Neural cell (in vitro differentiated cells): Measurements from ENCODE around the gene ZNF182. TPM values are rescaled to one million over a fixed set of nuclear protein-coding genes. Genes with fewer than 3 reads are reported as not detected.
A peak's percentile ranks its signal among the peaks of the same experiment; 100 is the strongest.

ENCODE experiments used
- H2AFZ ChIP-seq: fragments of 200-600, 300-800 bp; sonication (generic), shearing (Covaris generic); 2 replicates; pipeline ENCODE4 v1.6.0; 2014; ENCODE audit warnings: low read depth, mild to moderate bottlenecking, antibody characterized with exemption, low read length, moderate library complexity
- H3F3A ChIP-seq: fragments of 200-600 bp; shearing (Covaris generic); 2 replicates; pipeline ENCODE4 v1.6.1; 2016; ENCODE audit warnings: mild to moderate bottlenecking, moderate library complexity, mixed read lengths, antibody characterized with exemption, low read length; ENCODE audit not compliant: insufficient read depth, poor library complexity, severe bottlenecking
- H3K27ac ChIP-seq: fragments of 200-600, 300-800 bp; sonication (generic), shearing (Covaris generic); 2 replicates; pipeline ENCODE4 v1.5.1; 2014; ENCODE audit warnings: mild to moderate bottlenecking, low read length, moderate library complexity
- H3K27me3 ChIP-seq: fragments of 300-800, 200-600 bp; sonication (generic), shearing (Covaris generic); 2 replicates; pipeline ENCODE4 v1.6.0; 2014; ENCODE audit warnings: mild to moderate bottlenecking, low read depth, low read length, moderate library complexity; ENCODE audit not compliant: insufficient read depth
- H3K36me3 ChIP-seq: fragments of 300-800, 200-600 bp; sonication (generic), shearing (Covaris generic); 2 replicates; pipeline ENCODE4 v1.5.1; 2014; ENCODE audit warnings: mild to moderate bottlenecking, antibody characterized with exemption, low read length, moderate library complexity; ENCODE audit not compliant: insufficient read depth
- H3K4me2 ChIP-seq: fragments of 300-800, 200-600 bp; sonication (generic), shearing (Covaris generic); 2 replicates; pipeline ENCODE4 v1.6.0; 2014; ENCODE audit warnings: mild to moderate bottlenecking, low read length
- H3K4me3 ChIP-seq: fragments of 300-800, 200-600 bp; sonication (generic), shearing (Covaris generic); 2 replicates; pipeline ENCODE4 v1.5.1; 2014; ENCODE audit warnings: mild to moderate bottlenecking, low read length, moderate library complexity
- H3K79me2 ChIP-seq: fragments of 200-600 bp; shearing (Covaris generic); replicated peaks from 2 replicates; pipeline ENCODE4 v1.6.0; 2014; ENCODE audit warnings: mild to moderate bottlenecking, low read length, moderate library complexity; ENCODE audit not compliant: insufficient read depth
- H3K9ac ChIP-seq: fragments of 300-800, 200-600 bp; sonication (generic), shearing (Covaris generic); 2 replicates; pipeline ENCODE4 v1.6.1; 2016; ENCODE audit warnings: mild to moderate bottlenecking, low read length, mixed read lengths
- H3K9me2 ChIP-seq: fragments of 200-600 bp; shearing (Covaris generic); 2 replicates; pipeline ENCODE4 v1.6.1; 2016; ENCODE audit warnings: mild to moderate bottlenecking, low read length, mixed read lengths; ENCODE audit not compliant: insufficient read depth
- H3K9me3 ChIP-seq: fragments of 200-600, 300-800 bp; sonication (generic), shearing (Covaris generic); 2 replicates; pipeline ENCODE4 v1.6.1; 2016; ENCODE audit warnings: mild to moderate bottlenecking, mixed run types, low read length, moderate library complexity, mixed read lengths
- H4K20me1 ChIP-seq: fragments of 200-600 bp; shearing (Covaris generic); 2 replicates; pipeline ENCODE4 v1.6.1; 2016; ENCODE audit warnings: mild to moderate bottlenecking, mixed run types; ENCODE audit not compliant: insufficient read depth
- EP300 ChIP-seq: fragments of 450-650 bp; conservative IDR thresholded peaks from 2 replicates; pipeline ENCODE4 v1.6.1; 2014; ENCODE audit warnings: antibody characterized with exemption, mild to moderate bottlenecking, moderate library complexity; ENCODE audit not compliant: poor library complexity, severe bottlenecking
- EZH2 ChIP-seq: fragments of 200-600, 300-800 bp; shearing (Covaris generic), sonication (generic); IDR thresholded peaks from 2 replicates; pipeline ENCODE4 v1.6.1; 2014; ENCODE audit warnings: antibody characterized with exemption, low read length, borderline replicate concordance, mild to moderate bottlenecking; ENCODE audit not compliant: insufficient read depth, poor library complexity, severe bottlenecking
- MXI1 ChIP-seq: fragments of 450-650 bp; conservative IDR thresholded peaks from 2 replicates; pipeline ENCODE4 v1.6.1; 2014; ENCODE audit warnings: antibody characterized with exemption, mild to moderate bottlenecking; ENCODE audit not compliant: poor library complexity, severe bottlenecking
- POLR2AphosphoS5 ChIP-seq: IDR thresholded peaks from 2 replicates; pipeline ENCODE4 v1.6.1; 2012
- RAD21 ChIP-seq: fragments of 450-650 bp; conservative IDR thresholded peaks from 2 replicates; pipeline ENCODE4 v1.6.1; 2014; ENCODE audit warnings: antibody characterized with exemption, mild to moderate bottlenecking, moderate library complexity
- SMC3 ChIP-seq: fragments of 450-650 bp; conservative IDR thresholded peaks from 2 replicates; pipeline ENCODE4 v1.6.1; 2014; ENCODE audit warnings: antibody characterized with exemption, mild to moderate bottlenecking, moderate library complexity; ENCODE audit not compliant: poor library complexity
- TAF1 ChIP-seq: IDR thresholded peaks from 2 replicates; pipeline ENCODE4 v1.6.1; 2012; ENCODE audit warnings: low read depth
- polyA plus RNA-seq: library from polyadenylated mRNA; depleted of rRNA; stranded (reverse); fragments of >200 nt; gene quantifications from 2 replicates; pipeline ENCODE4 v1.2.3, GENCODE V29; 2014
- TF ChIP-seq, protein P1 (sequence below): fragments of 450-650 bp; IDR thresholded peaks from 2 replicates; pipeline ENCODE4 v1.5.1; 2014; ENCODE audit warnings: antibody characterized with exemption, mild to moderate bottlenecking, moderate library complexity; ENCODE audit not compliant: poor library complexity, severe bottlenecking
- TF ChIP-seq, protein P2 (sequence below): IDR thresholded peaks from 2 replicates; pipeline ENCODE4 v1.6.1; 2012; ENCODE audit warnings: borderline replicate concordance

Gene ZNF182
- polyA plus RNA-seq, 1 donor from 2014 or later, result 12.2 TPM

GRCh38 chrX:48025561-48025960 lies 21.8 kb upstream of the ZNF182 start:
- Histone ChIP-seq H3K9ac (no peak overlapping the region), H3F3A (no peaks in the 10 kb centered on the region), H2AFZ (no peak overlapping the region), H3K9me2 (no peaks in the 10 kb centered on the region), H4K20me1 (no peaks in the 10 kb centered on the region), H3K27me3 (no peaks in the 10 kb centered on the region), H3K4me3 (no peak overlapping the region), H3K79me2 (no peaks in the 10 kb centered on the region), H3K9me3 (no peaks in the 10 kb centered on the region), H3K4me2 (no peak overlapping the region), H3K27ac (no peak overlapping the region), H3K36me3 (no peaks in the 10 kb centered on the region)
- TF ChIP-seq, protein P1, sequence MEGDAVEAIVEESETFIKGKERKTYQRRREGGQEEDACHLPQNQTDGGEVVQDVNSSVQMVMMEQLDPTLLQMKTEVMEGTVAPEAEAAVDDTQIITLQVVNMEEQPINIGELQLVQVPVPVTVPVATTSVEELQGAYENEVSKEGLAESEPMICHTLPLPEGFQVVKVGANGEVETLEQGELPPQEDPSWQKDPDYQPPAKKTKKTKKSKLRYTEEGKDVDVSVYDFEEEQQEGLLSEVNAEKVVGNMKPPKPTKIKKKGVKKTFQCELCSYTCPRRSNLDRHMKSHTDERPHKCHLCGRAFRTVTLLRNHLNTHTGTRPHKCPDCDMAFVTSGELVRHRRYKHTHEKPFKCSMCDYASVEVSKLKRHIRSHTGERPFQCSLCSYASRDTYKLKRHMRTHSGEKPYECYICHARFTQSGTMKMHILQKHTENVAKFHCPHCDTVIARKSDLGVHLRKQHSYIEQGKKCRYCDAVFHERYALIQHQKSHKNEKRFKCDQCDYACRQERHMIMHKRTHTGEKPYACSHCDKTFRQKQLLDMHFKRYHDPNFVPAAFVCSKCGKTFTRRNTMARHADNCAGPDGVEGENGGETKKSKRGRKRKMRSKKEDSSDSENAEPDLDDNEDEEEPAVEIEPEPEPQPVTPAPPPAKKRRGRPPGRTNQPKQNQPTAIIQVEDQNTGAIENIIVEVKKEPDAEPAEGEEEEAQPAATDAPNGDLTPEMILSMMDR, result peak; percentile 72
- TF ChIP-seq SMC3, result peak; percentile 69
- peak; percentile 63 for TF ChIP-seq RAD21
- no peak for TF ChIP-seq TAF1

DNA sequence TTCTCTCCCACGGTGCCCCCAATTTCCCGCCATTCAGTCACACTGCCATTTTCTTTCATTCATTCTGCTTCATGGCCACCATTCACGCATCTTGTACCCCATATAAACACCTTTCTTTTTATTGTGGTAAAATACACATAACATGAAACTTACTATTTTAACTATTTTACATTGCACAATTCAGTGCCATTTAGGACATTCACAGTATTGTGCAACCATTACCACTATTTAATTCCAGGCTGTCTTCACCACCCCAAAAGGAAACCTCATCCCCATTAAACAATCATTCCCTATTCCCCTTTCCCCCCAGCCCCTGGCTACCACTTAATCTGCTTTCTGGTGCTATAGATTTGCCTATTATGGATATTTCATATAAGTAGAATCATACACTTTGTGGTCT lies 18.9 kb upstream of the ZNF182 start:
- Histone ChIP-seq H3K27ac (no peak overlapping the region), H3K27me3 (no peaks in the 10 kb centered on the region), H4K20me1 (no peaks in the 10 kb centered on the region), H3K9me2 (no peaks in the 10 kb centered on the region), H3K4me2 (no peak overlapping the region), H3K36me3 (no peaks in the 10 kb centered on the region), H3F3A (no peaks in the 10 kb centered on the region), H3K9ac (no peak overlapping the region), H2AFZ (no peak overlapping the region), H3K9me3 (no peaks in the 10 kb centered on the region), H3K79me2 (no peaks in the 10 kb centered on the region), H3K4me3 (no peak overlapping the region)
- TF ChIP-seq SMC3, result no peak
- no peak for TF ChIP-seq MXI1
- no peak for TF ChIP-seq RAD21
- no peak for TF ChIP-seq TAF1
- TF ChIP-seq EP300, result no peak
- no peak for TF ChIP-seq EZH2
- TF ChIP-seq, protein P1, result no peak
- no peak for TF ChIP-seq POLR2AphosphoS5
- TF ChIP-seq, protein P2, sequence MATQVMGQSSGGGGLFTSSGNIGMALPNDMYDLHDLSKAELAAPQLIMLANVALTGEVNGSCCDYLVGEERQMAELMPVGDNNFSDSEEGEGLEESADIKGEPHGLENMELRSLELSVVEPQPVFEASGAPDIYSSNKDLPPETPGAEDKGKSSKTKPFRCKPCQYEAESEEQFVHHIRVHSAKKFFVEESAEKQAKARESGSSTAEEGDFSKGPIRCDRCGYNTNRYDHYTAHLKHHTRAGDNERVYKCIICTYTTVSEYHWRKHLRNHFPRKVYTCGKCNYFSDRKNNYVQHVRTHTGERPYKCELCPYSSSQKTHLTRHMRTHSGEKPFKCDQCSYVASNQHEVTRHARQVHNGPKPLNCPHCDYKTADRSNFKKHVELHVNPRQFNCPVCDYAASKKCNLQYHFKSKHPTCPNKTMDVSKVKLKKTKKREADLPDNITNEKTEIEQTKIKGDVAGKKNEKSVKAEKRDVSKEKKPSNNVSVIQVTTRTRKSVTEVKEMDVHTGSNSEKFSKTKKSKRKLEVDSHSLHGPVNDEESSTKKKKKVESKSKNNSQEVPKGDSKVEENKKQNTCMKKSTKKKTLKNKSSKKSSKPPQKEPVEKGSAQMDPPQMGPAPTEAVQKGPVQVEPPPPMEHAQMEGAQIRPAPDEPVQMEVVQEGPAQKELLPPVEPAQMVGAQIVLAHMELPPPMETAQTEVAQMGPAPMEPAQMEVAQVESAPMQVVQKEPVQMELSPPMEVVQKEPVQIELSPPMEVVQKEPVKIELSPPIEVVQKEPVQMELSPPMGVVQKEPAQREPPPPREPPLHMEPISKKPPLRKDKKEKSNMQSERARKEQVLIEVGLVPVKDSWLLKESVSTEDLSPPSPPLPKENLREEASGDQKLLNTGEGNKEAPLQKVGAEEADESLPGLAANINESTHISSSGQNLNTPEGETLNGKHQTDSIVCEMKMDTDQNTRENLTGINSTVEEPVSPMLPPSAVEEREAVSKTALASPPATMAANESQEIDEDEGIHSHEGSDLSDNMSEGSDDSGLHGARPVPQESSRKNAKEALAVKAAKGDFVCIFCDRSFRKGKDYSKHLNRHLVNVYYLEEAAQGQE, result no peak
